NCI-H524 (cell line): ENCODE measurements around the gene CXorf49.
A peak's percentile ranks its signal among the peaks of the same experiment; 100 is the strongest.

Experiments used
- DNase-seq, 2 experiments: peaks; one replicate each; lab custom pipeline; 2025; lab: John Stamatoyannopoulos, UW

Gene CXorf49

DNA sequence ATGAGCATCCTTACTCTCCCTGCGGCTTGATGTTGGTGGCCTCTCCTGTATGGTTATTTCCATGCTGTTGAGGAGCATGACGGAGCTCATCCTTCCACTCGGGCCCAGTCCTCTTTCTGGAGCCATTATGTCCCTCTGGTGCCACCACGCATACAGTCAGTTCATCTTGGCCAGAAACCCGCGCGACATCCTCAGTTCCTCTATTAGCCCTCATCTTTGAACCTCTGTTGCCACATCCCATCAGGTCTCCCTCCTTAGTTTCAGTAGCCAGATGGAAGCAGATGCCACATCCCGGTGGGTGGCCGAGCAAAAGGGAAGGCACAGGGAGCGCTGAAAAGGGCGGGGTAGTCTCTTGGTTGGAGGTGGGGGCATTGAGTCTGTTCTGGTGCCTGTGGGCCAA, 46.1 kb downstream of the CXorf49 start:
- no peak for DNase-seq

GRCh38 chrX:71671043-71671780, 46.9 kb downstream of the CXorf49 start:
- no peak for DNase-seq

- peak; percentile 42 to 72 for DNase-seq
These were observed 48.1 kb downstream of the CXorf49 start for GRCh38 chrX:71669947-71670346.

DNA sequence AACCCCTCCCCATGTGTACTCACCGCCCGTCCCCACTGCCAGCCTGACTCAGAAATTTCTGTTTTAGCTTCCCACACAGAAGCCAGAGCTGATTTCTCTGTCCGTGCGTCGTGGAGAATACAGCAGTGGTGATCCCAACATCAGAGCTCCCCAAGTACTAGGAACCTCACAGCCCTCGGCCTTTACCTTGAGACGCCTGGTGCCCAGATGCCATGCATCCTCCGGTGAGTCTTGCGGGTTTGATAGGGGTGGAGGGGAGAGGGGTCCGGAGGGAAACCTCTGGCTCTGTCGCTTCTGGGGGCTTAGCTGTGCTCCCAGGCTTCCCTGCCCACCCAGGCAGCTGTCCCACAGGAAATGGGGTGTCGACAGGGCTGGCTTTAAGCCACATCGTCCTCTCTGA, 48.6 kb downstream of the CXorf49 start:
- DNase-seq, result no peak

GRCh38 chrX:71668248-71668595, 49.9 kb downstream of the CXorf49 start:
- no peak for DNase-seq

GRCh38 chrX:71667328-71668247, 50.5 kb downstream of the CXorf49 start, which contains the start of gene LOC101059915:
Gene LOC101059915, plus strand, starts transcription at chrX:71667546.
- no peak for DNase-seq

- DNase-seq, result no peak
These were observed 51.6 kb downstream of the CXorf49 start for GRCh38 chrX:71666240-71667223.

- DNase-seq, result no peak
These were observed 52.3 kb downstream of the CXorf49 start for GRCh38 chrX:71665747-71666146.

DNA sequence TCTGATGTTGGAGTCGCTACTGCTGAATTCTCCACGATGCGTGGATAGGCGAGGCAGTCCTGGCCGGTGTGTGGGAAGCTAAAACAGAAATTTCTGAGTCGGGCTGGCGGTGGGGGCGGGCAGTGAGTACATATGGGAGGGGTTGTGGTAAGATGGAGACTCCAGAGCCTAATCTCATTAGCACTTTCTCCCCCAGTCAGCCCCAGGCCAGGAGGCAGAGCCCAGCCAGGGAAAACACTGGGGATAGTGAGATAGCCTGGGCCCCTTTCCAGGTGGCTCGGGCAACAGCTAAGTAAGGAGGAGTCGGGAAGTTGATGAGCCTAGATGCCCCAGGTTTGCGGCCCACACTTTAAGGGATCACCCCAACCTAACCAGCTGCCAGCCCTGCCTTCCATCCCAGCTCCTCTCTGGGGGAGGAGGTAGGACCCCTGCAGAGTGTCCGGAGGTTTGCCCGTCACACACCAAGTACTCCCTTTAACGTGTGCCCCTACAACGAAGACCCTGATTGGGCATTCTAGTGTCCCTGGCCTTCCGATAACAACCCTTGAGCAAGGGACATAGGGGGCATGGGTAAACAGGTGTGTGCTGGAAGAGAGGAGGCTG, 53.1 kb downstream of the CXorf49 start:
- DNase-seq, result no peak
